H9 (cell line): Measurements from ENCODE around the gene ATXN7L3B. TPM values are rescaled to one million over a fixed set of nuclear protein-coding genes. Genes with fewer than 3 reads are reported as not detected.
A peak's percentile ranks its signal among the peaks of the same experiment; 100 is the strongest.

Experiments used
- DNase-seq: peaks from one replicate; pipeline ENCODE4 v3.0.0-alpha.2; 2017
- H2AFZ ChIP-seq: one replicate; pipeline ENCODE4 v1.6.1; 2013; ENCODE audit warnings: mild to moderate bottlenecking, low read length, control low read depth, moderate library complexity
- H2AK5ac ChIP-seq: 2 replicates; pipeline ENCODE4 v1.6.1; 2013; ENCODE audit warnings: low read length, control low read depth, mixed read lengths; ENCODE audit not compliant: insufficient read length
- H2BK120ac ChIP-seq: one replicate; pipeline ENCODE4 v1.6.1; 2013; ENCODE audit warnings: low read depth, mild to moderate bottlenecking, low read length, control low read depth, inconsistent platforms; ENCODE audit not compliant: poor library complexity, severe bottlenecking
- H2BK12ac ChIP-seq: 2 replicates; pipeline ENCODE4 v1.6.1; 2013; ENCODE audit warnings: low read length, control low read depth, mixed read lengths, low read depth; ENCODE audit not compliant: insufficient read length
- H2BK15ac ChIP-seq: 2 replicates; pipeline ENCODE4 v1.6.1; 2013; ENCODE audit warnings: low read depth, low read length, control low read depth
- H2BK20ac ChIP-seq: one replicate; pipeline ENCODE4 v1.6.1; 2013; ENCODE audit warnings: low read depth, mild to moderate bottlenecking, low read length, control low read depth, inconsistent platforms; ENCODE audit not compliant: poor library complexity, severe bottlenecking
- H2BK5ac ChIP-seq: 2 replicates; pipeline ENCODE4 v1.6.1; 2013; ENCODE audit warnings: low read length, control low read depth, mixed read lengths; ENCODE audit not compliant: insufficient read length
- H3K14ac ChIP-seq: 2 replicates; pipeline ENCODE4 v1.6.1; 2013; ENCODE audit warnings: low read length, control low read depth; ENCODE audit not compliant: insufficient read depth
- H3K18ac ChIP-seq: 2 replicates; pipeline ENCODE4 v1.6.1; 2013; ENCODE audit warnings: low read depth, mild to moderate bottlenecking, mixed read lengths, low read length, control low read depth; ENCODE audit not compliant: insufficient read length
- H3K23ac ChIP-seq: 2 replicates; pipeline ENCODE4 v1.6.1; 2013; ENCODE audit warnings: low read length, control low read depth, mixed read lengths, low read depth; ENCODE audit not compliant: insufficient read length
- H3K23me2 ChIP-seq: 2 replicates; pipeline ENCODE4 v1.6.1; 2013; ENCODE audit warnings: low read depth, mild to moderate bottlenecking, mixed read lengths, low read length, control low read depth; ENCODE audit not compliant: insufficient read length, poor library complexity, severe bottlenecking
- H3K27ac ChIP-seq: 2 replicates; pipeline ENCODE4 v1.5.1; 2013; ENCODE audit warnings: low read length, control low read depth, mixed read lengths, low read depth; ENCODE audit not compliant: insufficient read length
- H3K27me3 ChIP-seq: 2 replicates; pipeline ENCODE4 v1.6.1; 2013; ENCODE audit warnings: low read length, control low read depth, inconsistent platforms; ENCODE audit not compliant: insufficient read depth
- H3K4ac ChIP-seq: 2 replicates; pipeline ENCODE4 v1.6.1; 2013; ENCODE audit warnings: low read depth, mild to moderate bottlenecking, control low read depth, inconsistent platforms, low read length, moderate library complexity
- H3K4me1 ChIP-seq: 2 replicates; pipeline ENCODE4 v1.6.1; 2013; ENCODE audit warnings: low read length, control low read depth, inconsistent platforms; ENCODE audit not compliant: insufficient read depth
- H3K4me2 ChIP-seq: 2 replicates; pipeline ENCODE4 v1.6.1; 2013; ENCODE audit warnings: low read length, control low read depth, mixed read lengths; ENCODE audit not compliant: insufficient read length, insufficient read depth
- H3K56ac ChIP-seq: 2 replicates; pipeline ENCODE4 v1.6.1; 2013; ENCODE audit warnings: low read depth, mild to moderate bottlenecking, mixed read lengths, low read length, control low read depth; ENCODE audit not compliant: insufficient read length
- H3K79me1 ChIP-seq: 2 replicates; pipeline ENCODE4 v1.6.1; 2013; ENCODE audit warnings: low read depth, mild to moderate bottlenecking, moderate library complexity, low read length, control low read depth, inconsistent platforms; ENCODE audit not compliant: insufficient read depth, poor library complexity, severe bottlenecking
- H3K79me2 ChIP-seq: 2 replicates; pipeline ENCODE4 v1.6.1; 2013; ENCODE audit warnings: low read length, control low read depth, inconsistent platforms; ENCODE audit not compliant: insufficient read depth
- H3K9ac ChIP-seq: 2 replicates; pipeline ENCODE4 v1.6.1; 2013; ENCODE audit warnings: low read length, control low read depth, mixed read lengths; ENCODE audit not compliant: insufficient read length; ENCODE audit errors: extremely low read depth
- H3K9me3 ChIP-seq: one replicate; pipeline ENCODE4 v1.6.1; 2013; ENCODE audit warnings: low read depth, low read length, inconsistent platforms; ENCODE audit not compliant: control insufficient read depth
- H3T11ph ChIP-seq: one replicate; pipeline ENCODE4 v1.6.1; 2013; ENCODE audit warnings: mild to moderate bottlenecking, low read length, control low read depth, inconsistent platforms
- H4K20me1 ChIP-seq: one replicate; pipeline ENCODE4 v1.6.1; 2013; ENCODE audit not compliant: control insufficient read depth, insufficient read length, insufficient read depth
- H4K5ac ChIP-seq: 2 replicates; pipeline ENCODE4 v1.6.1; 2013; ENCODE audit warnings: low read depth, mild to moderate bottlenecking, mixed read lengths, low read length, control low read depth; ENCODE audit not compliant: insufficient read length
- H4K8ac ChIP-seq: replicated peaks from 2 replicates; pipeline ENCODE4 v1.6.1; 2013; ENCODE audit warnings: low read length, control low read depth, mixed read lengths, low read depth; ENCODE audit not compliant: insufficient read length
- H4K91ac ChIP-seq: 2 replicates; pipeline ENCODE4 v1.6.1; 2013; ENCODE audit warnings: low read depth, mild to moderate bottlenecking, moderate library complexity, mixed read lengths, low read length, control low read depth; ENCODE audit not compliant: insufficient read length
- H3K27ac Mint-ChIP-seq, 3 experiments: 2 replicates in 2 of 3; 3 replicates in 1 of 3; pipeline ENCODE4 v1.8.0; 2020 to 2021; ENCODE audit warnings: mixed read lengths in 3 of 3, mild to moderate bottlenecking in 1 of 3, moderate library complexity in 1 of 3
- H3K27me3 Mint-ChIP-seq: 2 replicates; pipeline ENCODE4 v1.8.0; 2021; ENCODE audit warnings: low read depth, mild to moderate bottlenecking, moderate library complexity, mixed read lengths
- H3K36me3 Mint-ChIP-seq, 3 experiments: 2 replicates in 2 of 3; 3 replicates in 1 of 3; pipeline ENCODE4 v1.8.0; 2020 to 2021; ENCODE audit warnings: low read depth in 3 of 3, mixed read lengths in 3 of 3; ENCODE audit not compliant: insufficient read depth in 1 of 3
- H3K4me1 Mint-ChIP-seq, 2 experiments: 2 replicates each; pipeline ENCODE4 v1.8.0; 2020; ENCODE audit warnings: mixed read lengths in 2 of 2
- H3K4me3 Mint-ChIP-seq, 2 experiments: 2 replicates in 1 of 2; 3 replicates in 1 of 2; pipeline ENCODE4 v1.8.0; 2020 to 2021; ENCODE audit warnings: mild to moderate bottlenecking in 2 of 2, mixed read lengths in 2 of 2, moderate library complexity in 1 of 2
- H3K9me3 Mint-ChIP-seq, 2 experiments: 2 replicates in 1 of 2; 3 replicates in 1 of 2; pipeline ENCODE4 v1.8.0; 2020; ENCODE audit warnings: mild to moderate bottlenecking in 2 of 2, mixed read lengths in 2 of 2, moderate library complexity in 1 of 2
- WGBS: extraction: QIAGEN DNeasy Blood & Tissue Kit; methylation state at CpG from one replicate; pipeline ENCODE4 v1.1.7; 2013; ENCODE audit warnings: missing lambda C conversion rate, low lambda C conversion rate, mixed read lengths; ENCODE audit not compliant: insufficient read length; ENCODE audit errors: extremely low coverage; 5-methylcytosine and 5-hydroxymethylcytosine counted together
- total RNA-seq: library from RNA; stranded (reverse); gene quantifications from 2 replicates; pipeline ENCODE4 v1.2.1, GENCODE V29; 2021
- TF ChIP-seq, protein P1 (sequence below): fragments of 200-600 bp; sonication (generic); conservative IDR thresholded peaks from 3 replicates; pipeline ENCODE4 v1.8.0; 2021; ENCODE audit warnings: antibody characterized with exemption, mild to moderate bottlenecking

The ATXN7L3B gene
- total RNA-seq, 1 experiment from 2014 or later: 35.3 TPM

DNA sequence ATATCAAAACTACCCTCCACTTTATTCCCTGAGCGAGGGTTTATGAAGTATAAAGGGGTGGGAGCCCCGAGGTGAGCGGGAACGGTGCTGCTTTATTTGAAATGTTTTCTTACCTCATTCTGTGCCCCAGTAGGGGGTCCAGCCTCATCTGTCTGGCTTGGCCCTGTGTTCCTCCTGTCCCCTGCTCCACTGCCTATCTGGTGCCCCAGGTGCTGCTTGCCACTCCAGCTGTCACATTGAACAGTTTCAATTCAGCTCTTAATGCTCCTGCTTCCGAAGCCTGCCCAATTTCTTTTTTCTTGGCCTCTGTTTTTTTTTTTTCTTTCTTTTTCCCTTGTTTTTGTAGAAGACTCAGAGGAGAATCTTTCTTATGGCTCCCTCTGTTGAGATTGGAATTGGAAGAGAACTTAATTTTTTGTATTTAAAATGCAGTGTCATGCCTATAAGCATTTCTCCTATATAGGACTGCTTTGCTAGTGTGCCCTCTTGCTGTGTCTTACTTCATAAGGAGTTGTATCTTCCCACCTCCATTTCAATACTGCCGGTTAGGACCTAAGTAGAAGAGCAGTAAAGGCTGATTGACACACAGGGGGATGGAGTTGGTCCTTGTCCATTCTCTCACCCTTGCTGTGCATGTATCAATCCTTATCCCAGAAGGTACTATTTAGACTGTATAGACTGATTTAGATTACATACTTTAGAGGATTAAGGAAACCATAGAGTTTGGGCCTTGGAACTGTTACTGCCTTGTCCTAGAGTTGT lies 2.3 kb downstream of the ATXN7L3B start:
- H2BK120ac ChIP-seq: no peak overlapping the region
- H3T11ph ChIP-seq: no peak overlapping the region
- H3K23me2 ChIP-seq: peaks cover 14% of the 10 kb centered on the region
- no peak overlapping the region for H2BK15ac ChIP-seq
- H2BK5ac ChIP-seq: no peak overlapping the region
- DNase-seq: no peak
- H4K5ac ChIP-seq: no peak overlapping the region
- no peak overlapping the region for H2AK5ac ChIP-seq
- no CpG with 5 or more reads among the region's 6 CpGs for WGBS
- TF ChIP-seq, protein P1, sequence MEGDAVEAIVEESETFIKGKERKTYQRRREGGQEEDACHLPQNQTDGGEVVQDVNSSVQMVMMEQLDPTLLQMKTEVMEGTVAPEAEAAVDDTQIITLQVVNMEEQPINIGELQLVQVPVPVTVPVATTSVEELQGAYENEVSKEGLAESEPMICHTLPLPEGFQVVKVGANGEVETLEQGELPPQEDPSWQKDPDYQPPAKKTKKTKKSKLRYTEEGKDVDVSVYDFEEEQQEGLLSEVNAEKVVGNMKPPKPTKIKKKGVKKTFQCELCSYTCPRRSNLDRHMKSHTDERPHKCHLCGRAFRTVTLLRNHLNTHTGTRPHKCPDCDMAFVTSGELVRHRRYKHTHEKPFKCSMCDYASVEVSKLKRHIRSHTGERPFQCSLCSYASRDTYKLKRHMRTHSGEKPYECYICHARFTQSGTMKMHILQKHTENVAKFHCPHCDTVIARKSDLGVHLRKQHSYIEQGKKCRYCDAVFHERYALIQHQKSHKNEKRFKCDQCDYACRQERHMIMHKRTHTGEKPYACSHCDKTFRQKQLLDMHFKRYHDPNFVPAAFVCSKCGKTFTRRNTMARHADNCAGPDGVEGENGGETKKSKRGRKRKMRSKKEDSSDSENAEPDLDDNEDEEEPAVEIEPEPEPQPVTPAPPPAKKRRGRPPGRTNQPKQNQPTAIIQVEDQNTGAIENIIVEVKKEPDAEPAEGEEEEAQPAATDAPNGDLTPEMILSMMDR: no peak
- H2AFZ ChIP-seq: no peak overlapping the region
- no peak overlapping the region for H3K56ac ChIP-seq
- H2BK20ac ChIP-seq: no peak overlapping the region
- Mint-ChIP-seq H3K36me3 (peaks cover 15 to 20% (median 20%) of the 10 kb centered on the region in 3 experiments), H3K9me3 (no peaks in the 10 kb centered on the region), H3K4me1 (peaks cover 55 to 57% of the 10 kb centered on the region in 2 experiments), H3K4me3 (peak overlapping the region; percentile 94 to 97), H3K27ac (peak overlapping the region; percentile 63 to 94 (median 91)), H3K27me3 (no peaks in the 10 kb centered on the region)
- no peak overlapping the region for H3K18ac ChIP-seq
- no peak overlapping the region for H4K91ac ChIP-seq
- peak overlapping the region; percentile 94 for H3K4me2 ChIP-seq
- no peak overlapping the region for H2BK12ac ChIP-seq
- peaks cover 3% of the 10 kb centered on the region for H3K79me1 ChIP-seq
- no peak overlapping the region for H3K4ac ChIP-seq
- no peak overlapping the region for H3K23ac ChIP-seq
- peaks cover 22% of the 10 kb centered on the region; the same call in 1 of the 2 replicates for H3K79me2 ChIP-seq
- no peaks in the 10 kb centered on the region for H3K27me3 ChIP-seq
- peaks cover 16% of the 10 kb centered on the region for H3K4me1 ChIP-seq
- no peak overlapping the region for H4K8ac ChIP-seq
- H3K9ac ChIP-seq: peak overlapping the region; percentile 5
- no peak overlapping the region for H3K14ac ChIP-seq
- no peaks in the 10 kb centered on the region for H3K9me3 ChIP-seq
- H4K20me1 ChIP-seq: no peaks in the 10 kb centered on the region
- H3K27ac ChIP-seq: no peak overlapping the region
